Osteoblast (primary cell): ENCODE data around the gene MUC5B. TPM values are rescaled to one million over a fixed set of nuclear protein-coding genes. Genes with fewer than 3 reads are reported as not detected.

Source experiments
- DNase-seq: peaks from one replicate; pipeline ENCODE4 v3.0.0; 2011; ENCODE audit warnings: low spot score, mixed read lengths; ENCODE audit not compliant: insufficient read length; ENCODE audit errors: missing footprints
- H2AFZ ChIP-seq: 2 replicates; pipeline ENCODE4 v1.6.0; 2011; ENCODE audit warnings: mild to moderate bottlenecking, low read length
- H3K27ac ChIP-seq: 2 replicates; pipeline ENCODE4 v1.5.1; 2011; ENCODE audit warnings: mild to moderate bottlenecking, low read depth, low read length, moderate library complexity
- H3K27me3 ChIP-seq: 2 replicates; pipeline ENCODE4 v1.6.0; 2012; ENCODE audit warnings: mild to moderate bottlenecking, control low read depth, inconsistent platforms, low read length, moderate library complexity; ENCODE audit not compliant: insufficient read depth
- H3K36me3 ChIP-seq: 2 replicates; pipeline ENCODE4 v1.5.1; 2011; ENCODE audit warnings: mild to moderate bottlenecking, low read length, control low read depth, moderate library complexity; ENCODE audit not compliant: insufficient read depth
- H3K4me1 ChIP-seq: 2 replicates; pipeline ENCODE4 v1.5.1; 2011; ENCODE audit warnings: mild to moderate bottlenecking, low read length, control low read depth, moderate library complexity; ENCODE audit not compliant: insufficient read depth
- H3K4me2 ChIP-seq: 2 replicates; pipeline ENCODE4 v1.6.0; 2011; ENCODE audit warnings: mild to moderate bottlenecking, low read length; ENCODE audit not compliant: insufficient read depth
- H3K4me3 ChIP-seq: fragments of 200-600 bp; sonication (generic); 3 replicates; pipeline ENCODE4 v1.5.1; 2012; ENCODE audit warnings: mild to moderate bottlenecking, low read length, inconsistent platforms; ENCODE audit not compliant: insufficient read depth
- H3K79me2 ChIP-seq: 2 replicates; pipeline ENCODE4 v1.6.0; 2012; ENCODE audit warnings: mild to moderate bottlenecking, low read length, control low read depth, inconsistent platforms; ENCODE audit not compliant: insufficient read depth
- H3K9me3 ChIP-seq: 2 replicates; pipeline ENCODE4 v1.5.1; 2011; ENCODE audit warnings: low read depth, low read length, control low read depth
- H4K20me1 ChIP-seq: 2 replicates; pipeline ENCODE4 v1.6.0; 2012; ENCODE audit warnings: mild to moderate bottlenecking, low read length, control low read depth; ENCODE audit not compliant: insufficient read depth
- CTCF ChIP-seq: IDR thresholded peaks from 2 replicates; pipeline ENCODE4 v1.5.1; 2011; ENCODE audit warnings: mild to moderate bottlenecking, low read depth, low read length, moderate library complexity; ENCODE audit errors: extremely low read depth
- total RNA-seq: library from RNA; depleted of rRNA; stranded (reverse); fragments of >200 nt; gene quantifications from 2 replicates; pipeline ENCODE4 v1.2.3, GENCODE V29; 2012

The MUC5B gene
- total RNA-seq, 1 donor = not detected

- DNase-seq = peak; percentile 76
- H4K20me1 ChIP-seq = no peaks in the 10 kb centered on the region
- H3K79me2 ChIP-seq = no peaks in the 10 kb centered on the region
- no peak for TF ChIP-seq CTCF
- H3K4me1 ChIP-seq = no peaks in the 10 kb centered on the region
- no peaks in the 10 kb centered on the region for H3K9me3 ChIP-seq
- H3K4me3 ChIP-seq = no peak overlapping the region
- H2AFZ ChIP-seq = no peak overlapping the region
- no peak overlapping the region for H3K4me2 ChIP-seq
- no peaks in the 10 kb centered on the region for H3K27me3 ChIP-seq
- H3K36me3 ChIP-seq = no peaks in the 10 kb centered on the region
- H3K27ac ChIP-seq = no peak overlapping the region
Measured at GRCh38 chr11:1199751-1200610, 22.9 kb upstream of the MUC5B start.

- Histone ChIP-seq H2AFZ (no peak overlapping the region), H3K4me2 (no peak overlapping the region), H3K4me3 (no peak overlapping the region), H3K27me3 (no peaks in the 10 kb centered on the region), H3K27ac (no peak overlapping the region), H4K20me1 (no peaks in the 10 kb centered on the region), H3K36me3 (no peaks in the 10 kb centered on the region), H3K79me2 (no peaks in the 10 kb centered on the region), H3K9me3 (no peaks in the 10 kb centered on the region), H3K4me1 (no peaks in the 10 kb centered on the region)
- DNase-seq = peak; percentile 66
- TF ChIP-seq CTCF = no peak
Measured at GRCh38 chr11:1200611-1201191, 22.2 kb upstream of the MUC5B start.

DNA sequence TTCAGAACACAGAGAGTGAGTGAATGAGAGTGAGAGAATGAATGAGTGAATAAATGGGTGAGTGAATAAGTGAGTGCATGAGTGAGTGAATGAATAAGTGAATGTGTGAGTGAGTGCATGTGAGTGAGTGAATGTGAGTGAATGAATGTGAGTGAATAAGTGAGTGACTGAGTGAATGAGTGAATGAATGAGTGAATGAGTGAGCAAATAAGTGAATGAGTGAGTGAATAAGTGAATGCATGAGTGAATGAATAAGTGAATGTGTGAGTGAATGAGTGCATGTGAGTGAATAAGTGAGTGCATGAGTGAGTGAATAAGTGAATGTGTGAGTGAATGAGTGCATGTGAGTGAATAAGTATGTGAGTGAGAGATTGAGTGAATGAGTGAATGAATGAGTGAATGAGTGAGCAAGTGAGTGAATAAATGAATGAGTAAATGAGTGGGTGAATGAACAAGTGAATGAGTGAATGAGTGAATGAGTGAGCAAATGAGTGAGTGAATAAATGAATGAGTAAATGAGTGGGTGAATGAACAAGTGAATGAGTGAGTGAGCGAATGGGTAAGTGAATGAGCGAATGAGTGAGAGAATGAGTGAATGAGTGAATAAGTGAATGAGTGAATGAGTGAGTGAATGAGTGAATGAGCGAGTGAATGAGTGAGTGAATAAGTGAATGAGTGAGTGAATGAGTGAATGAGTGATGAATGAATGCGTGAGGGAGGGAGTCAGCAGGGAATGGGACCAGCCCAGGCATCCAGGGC is 21.3 kb upstream of the MUC5B start:
- Histone ChIP-seq H3K27me3 (no peaks in the 10 kb centered on the region), H3K4me3 (no peak overlapping the region), H2AFZ (no peak overlapping the region), H3K79me2 (no peaks in the 10 kb centered on the region), H3K4me1 (no peaks in the 10 kb centered on the region), H3K36me3 (no peaks in the 10 kb centered on the region), H3K27ac (no peak overlapping the region), H3K9me3 (no peaks in the 10 kb centered on the region), H3K4me2 (no peak overlapping the region), H4K20me1 (no peaks in the 10 kb centered on the region)
- DNase-seq = no peak
- no peak for TF ChIP-seq CTCF
